ENCODE measurements around the gene ING3. TPM values are rescaled to one million over a fixed set of nuclear protein-coding genes. Genes with fewer than 3 reads are reported as not detected.

Gene ING3
- total and polyA plus RNA-seq, 9 of the 15 experiments (the other 6 are each of a cell fraction or from before 2014, with no cell fraction given) = 22.8 to 233 (median 50.4) TPM

- TF ChIP-seq, protein P1, sequence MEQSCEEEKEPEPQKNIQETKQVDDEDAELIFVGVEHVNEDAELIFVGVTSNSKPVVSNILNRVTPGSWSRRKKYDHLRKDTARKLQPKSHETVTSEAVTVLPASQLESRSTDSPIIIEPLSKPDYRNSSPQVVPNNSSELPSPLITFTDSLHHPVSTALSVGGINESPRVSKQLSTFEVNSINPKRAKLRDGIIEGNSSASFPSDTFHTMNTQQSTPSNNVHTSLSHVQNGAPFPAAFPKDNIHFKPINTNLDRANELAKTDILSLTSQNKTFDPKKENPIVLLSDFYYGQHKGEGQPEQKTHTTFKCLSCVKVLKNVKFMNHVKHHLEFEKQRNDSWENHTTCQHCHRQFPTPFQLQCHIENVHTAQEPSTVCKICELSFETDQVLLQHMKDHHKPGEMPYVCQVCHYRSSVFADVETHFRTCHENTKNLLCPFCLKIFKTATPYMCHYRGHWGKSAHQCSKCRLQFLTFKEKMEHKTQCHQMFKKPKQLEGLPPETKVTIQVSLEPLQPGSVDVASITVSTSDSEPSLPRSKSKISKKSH (CRISPR knock-in tag; IDR thresholded peaks at IDR 0.05) = no peak
- no peak for TF ChIP-seq IFI16 (CRISPR knock-in tag; IDR thresholded peaks at IDR 0.05)
- TF ChIP-seq TRIM24 (IDR thresholded peaks at IDR 0.05) = no peak
- no peak for TF ChIP-seq SIN3B (IDR thresholded peaks at IDR 0.05; ENCODE audit: low read depth)
- TF ChIP-seq RUNX1 (IDR thresholded peaks at IDR 0.05; ENCODE audit: low read depth) = no peak
- TF ChIP-seq GATAD2B (IDR thresholded peaks at IDR 0.05; ENCODE audit: borderline replicate concordance) = 0 out of 2 replicates have a peak, but pooled peaks have one; percentile 7
- TF ChIP-seq TFE3 (CRISPR knock-in tag; IDR thresholded peaks at IDR 0.05) = no peak
- TF ChIP-seq ZNF253 (CRISPR knock-in tag; conservative IDR thresholded peaks at IDR 0.05) = no peak
- TF ChIP-seq GTF2E2 (tag; IDR thresholded peaks at IDR 0.05) = no peak
- TF ChIP-seq CBFA2T2 (conservative IDR thresholded peaks at IDR 0.05) = no peak
- TF ChIP-seq RNF2 (IDR thresholded peaks at IDR 0.05) = no peak
- TF ChIP-seq CREM (IDR thresholded peaks at IDR 0.05; ENCODE audit: low read depth) = no peak
- TF ChIP-seq FUS (optimal IDR thresholded peaks at IDR 0.05; ENCODE audit: low read depth, low read length) = no peak
- TF ChIP-seq PTBP1 (IDR thresholded peaks at IDR 0.05; ENCODE audit: low read depth, low read length) = no peak
- 0 out of 2 replicates have a peak, but pooled peaks have one; percentile 7 for TF ChIP-seq ZNF644 (tag; IDR thresholded peaks at IDR 0.05; ENCODE audit: low read depth)
- TF ChIP-seq TEAD4 (IDR thresholded peaks at IDR 0.05; ENCODE audit: low read length) = no peak
- TF ChIP-seq TEAD4 (CRISPR knock-in tag; IDR thresholded peaks at IDR 0.05; ENCODE audit: borderline replicate concordance) = no peak
- no peak for TF ChIP-seq DMBX1 (CRISPR knock-in tag; IDR thresholded peaks at IDR 0.05; ENCODE audit: borderline replicate concordance)
- no peak for TF ChIP-seq ID3 (CRISPR knock-in tag; IDR thresholded peaks at IDR 0.05)
- no peak for TF ChIP-seq ID3 (tag; IDR thresholded peaks at IDR 0.05)
- no peak for TF ChIP-seq ZNF311 (CRISPR knock-in tag; IDR thresholded peaks at IDR 0.05)
- no peak for TF ChIP-seq MTA3 (IDR thresholded peaks at IDR 0.05; ENCODE audit: borderline replicate concordance)
- TF ChIP-seq FIP1L1 (IDR thresholded peaks at IDR 0.05; ENCODE audit: low read depth, low read length, poor library complexity, severe bottlenecking) = no peak
- no peak for TF ChIP-seq MCM2 (IDR thresholded peaks at IDR 0.05; ENCODE audit: low read depth)
- no peak for TF ChIP-seq ASH1L (IDR thresholded peaks at IDR 0.05; ENCODE audit: borderline replicate concordance, low read depth, partially characterized antibody)
- TF ChIP-seq ZNF354B (CRISPR knock-in tag; IDR thresholded peaks at IDR 0.05) = 0 out of 2 replicates have a peak, but pooled peaks have one; percentile 7
- no peak for TF ChIP-seq CTBP1 (IDR thresholded peaks at IDR 0.05; ENCODE audit: borderline replicate concordance)
- TF ChIP-seq DDX20 (tag; IDR thresholded peaks at IDR 0.05; ENCODE audit: low read depth) = no peak
- peak; percentile 82; the same call in 1 of the 2 replicates for TF ChIP-seq BRD4 (IDR thresholded peaks at IDR 0.05)
- TF ChIP-seq MBD2 (IDR thresholded peaks at IDR 0.05; ENCODE audit: borderline replicate concordance, low read depth) = no peak
- no peak for TF ChIP-seq TBL1XR1 (IDR thresholded peaks at IDR 0.05; ENCODE audit: low read length in 2 of 2)
- TF ChIP-seq MECOM (CRISPR knock-in tag; IDR thresholded peaks at IDR 0.05) = no peak
These were observed 40.6 kb downstream of the ING3 start (continued) for GRCh38 chr7:120991161-120991560.
